K562 (cell line): ENCODE results near the gene RITA1.

Source experiments
- JUN ChIP-seq, 2 experiments: sonication (generic) in 1 of 2; formaldehyde crosslinking in 1 of 2; IDR thresholded peaks; 2 replicates each; pipeline versions ENCODE4 v1.6.1 to v1.8.0; 2012 to 2022; ENCODE audit warnings: borderline replicate concordance in 2 of 2, mild to moderate bottlenecking in 2 of 2, improper control_type of control experiment in 1 of 2, low read depth in 1 of 2, low read length in 1 of 2, missing genetic modification reagents in 1 of 2
- ZBTB49 ChIP-seq: sonication (generic); formaldehyde crosslinking; IDR thresholded peaks from 2 replicates; pipeline ENCODE4 v1.8.0; 2022; ENCODE audit warnings: missing genetic modification reagents, mild to moderate bottlenecking, borderline replicate concordance
- ZNF274 ChIP-seq: IDR thresholded peaks from 2 replicates; pipeline ENCODE4 v1.6.1; 2011; ENCODE audit warnings: low read depth, mild to moderate bottlenecking, low read length, moderate library complexity, borderline replicate concordance

DNA sequence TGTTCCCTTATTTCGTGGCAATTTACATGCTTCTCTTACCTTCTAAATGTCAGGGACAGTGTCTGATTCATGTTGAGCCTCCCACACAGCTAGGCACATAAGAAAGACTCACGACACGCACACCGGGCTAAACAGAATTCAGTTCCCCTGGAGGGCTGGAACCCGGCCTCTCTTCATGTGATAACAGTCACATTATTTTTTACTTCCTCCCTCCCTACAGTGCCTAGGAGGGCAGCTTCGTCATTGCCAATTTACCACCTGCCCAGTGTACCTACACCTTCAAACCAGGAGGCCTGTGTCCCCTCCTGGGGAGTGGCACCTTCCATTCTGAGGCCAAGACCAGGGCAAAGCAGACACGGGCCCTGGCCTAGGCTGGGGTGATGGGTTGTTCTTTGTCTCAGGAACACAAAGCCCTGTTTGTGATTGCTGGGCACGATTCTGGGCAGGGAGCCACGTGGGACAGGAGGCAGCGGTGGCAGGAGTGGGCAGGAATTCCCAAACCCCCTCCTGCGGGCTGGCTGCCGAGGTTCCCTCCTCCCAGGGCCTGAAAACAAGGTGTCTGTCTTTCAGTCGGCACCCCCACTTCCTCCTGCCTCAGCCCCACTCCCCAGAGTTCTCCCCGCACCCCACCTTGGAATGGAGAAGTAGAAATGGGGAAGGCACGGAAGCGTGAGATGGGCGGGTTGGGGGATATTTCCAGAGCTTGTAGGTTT is 43.2 kb upstream of the RITA1 start:
- no peak for TF ChIP-seq ZNF274
- no peak for TF ChIP-seq ZBTB49 (CRISPR knock-in tag)
- TF ChIP-seq JUN (IDR thresholded peaks at IDR 0.05; ENCODE audit: borderline replicate concordance, low read depth, low read length): no peak
- TF ChIP-seq JUN (CRISPR knock-in tag; IDR thresholded peaks at IDR 0.05; ENCODE audit: borderline replicate concordance): no peak
